OCI-LY3 (cell line): ENCODE results near the gene SEMA3G.

Source experiments
- H2AFZ ChIP-seq: fragments of 200-600, 300-600 bp; shearing (Covaris generic); 2 replicates; pipeline ENCODE4 v1.6.0; 2014; ENCODE audit warnings: antibody characterized with exemption, low read depth, low read length
- H3K27ac ChIP-seq: fragments of 200-600, 300-600 bp; sonication (generic); 2 replicates; pipeline ENCODE4 v1.5.1; 2014; ENCODE audit warnings: mild to moderate bottlenecking, low read length, moderate library complexity, mixed read lengths
- H3K27me3 ChIP-seq: fragments of 200-600, 300-600 bp; sonication (generic); 2 replicates; pipeline ENCODE4 v1.6.1; 2014; ENCODE audit warnings: low read depth, low read length, mixed read lengths
- H3K36me3 ChIP-seq: fragments of 200-600, 300-600 bp; sonication (generic); replicated peaks from 2 replicates; pipeline ENCODE3; 2014; ENCODE audit warnings: low read depth, low read length, mixed read lengths
- H3K4me1 ChIP-seq: fragments of 300-600, 200-600 bp; sonication (generic); 2 replicates; pipeline ENCODE4 v1.6.1; 2014; ENCODE audit warnings: low read length, mixed read lengths
- H3K4me2 ChIP-seq: fragments of 200-600, 300-600 bp; sonication (generic); 2 replicates; pipeline ENCODE4 v1.6.1; 2014; ENCODE audit warnings: low read length, mixed read lengths
- H3K4me3 ChIP-seq: fragments of 300-600, 200-600 bp; sonication (generic); 2 replicates; pipeline ENCODE4 v1.5.1; 2014; ENCODE audit warnings: antibody characterized with exemption, mild to moderate bottlenecking, low read length, moderate library complexity
- H3K79me2 ChIP-seq: fragments of 300-600, 200-600 bp; shearing (Covaris generic); 2 replicates; pipeline ENCODE4 v1.6.1; 2014; ENCODE audit warnings: mild to moderate bottlenecking, low read length, mixed read lengths
- H3K9ac ChIP-seq: fragments of 300-600, 200-600 bp; shearing (Covaris generic); 2 replicates; pipeline ENCODE4 v1.6.0; 2014; ENCODE audit warnings: mild to moderate bottlenecking, low read length, moderate library complexity
- H3K9me3 ChIP-seq: fragments of 200-600, 300-600 bp; shearing (Covaris generic); 2 replicates; pipeline ENCODE4 v1.6.1; 2014; ENCODE audit warnings: low read length, mixed read lengths; ENCODE audit not compliant: insufficient read depth
- H4K20me1 ChIP-seq: fragments of 200-600, 300-600 bp; sonication (generic); 2 replicates; pipeline ENCODE4 v1.6.1; 2016; ENCODE audit warnings: low read length, mixed read lengths; ENCODE audit not compliant: insufficient read depth
- CTCF ChIP-seq: fragments of 200-600, 300-600 bp; sonication (generic); IDR thresholded peaks from 2 replicates; pipeline ENCODE4 v1.5.1; 2014; ENCODE audit warnings: antibody characterized with exemption, low read length, low read depth
- EZH2phosphoT487 ChIP-seq: fragments of 200-600 bp; shearing (Covaris generic); IDR thresholded peaks from 2 replicates; pipeline ENCODE4 v1.6.1; 2018; ENCODE audit warnings: antibody characterized with exemption, mixed run types, low read depth

The SEMA3G gene

GRCh38 chr3:52444860-52445793, at the start of gene SEMA3G:
Gene SEMA3G (minus strand): TSS chr3:52445103. CDS start chr3:52445027, 76 bp downstream.
- no peaks in the 10 kb centered on the region for H3K27me3 ChIP-seq
- peaks cover 22% of the 10 kb centered on the region for H3K4me1 ChIP-seq
- no peak for TF ChIP-seq EZH2phosphoT487
- TF ChIP-seq CTCF: peak; percentile 24
- H4K20me1 ChIP-seq: no peaks in the 10 kb centered on the region
- H3K4me2 ChIP-seq: peak within 1 kb of the TSS; percentile 79
- peak within 1 kb of the TSS; percentile 26; the same call in 1 of the 2 replicates for H3K9ac ChIP-seq
- peak within 1 kb of the TSS; percentile 59 for H3K4me3 ChIP-seq
- H3K36me3 ChIP-seq: no peaks in the 10 kb centered on the region
- H3K9me3 ChIP-seq: no peaks in the 10 kb centered on the region
- H3K27ac ChIP-seq: no peak within 1 kb of the TSS
- no peaks in the 10 kb centered on the region for H3K79me2 ChIP-seq
- peak within 1 kb of the TSS; percentile 77 for H2AFZ ChIP-seq

GRCh38 chr3:52494445-52494844, 49.5 kb upstream of the SEMA3G start:
- no peaks in the 10 kb centered on the region for H3K27me3 ChIP-seq
- no peak for TF ChIP-seq EZH2phosphoT487
- TF ChIP-seq CTCF: no peak
- H2AFZ ChIP-seq: no peak overlapping the region
- H3K4me3 ChIP-seq: no peak overlapping the region
- H3K79me2 ChIP-seq: no peaks in the 10 kb centered on the region
- no peak overlapping the region for H3K4me2 ChIP-seq
- no peak overlapping the region for H3K9ac ChIP-seq
- no peaks in the 10 kb centered on the region for H3K9me3 ChIP-seq
- H4K20me1 ChIP-seq: no peaks in the 10 kb centered on the region
- no peak overlapping the region for H3K27ac ChIP-seq
- H3K36me3 ChIP-seq: peaks cover 20% of the 10 kb centered on the region
- no peaks in the 10 kb centered on the region for H3K4me1 ChIP-seq

- TF ChIP-seq CTCF (no peak), EZH2phosphoT487 (no peak)
- H4K20me1 ChIP-seq: no peaks in the 10 kb centered on the region
- H3K9ac ChIP-seq: no peak overlapping the region
- no peaks in the 10 kb centered on the region for H3K4me1 ChIP-seq
- no peaks in the 10 kb centered on the region for H3K9me3 ChIP-seq
- no peak overlapping the region for H3K4me2 ChIP-seq
- H3K27ac ChIP-seq: no peak overlapping the region
- no peaks in the 10 kb centered on the region for H3K79me2 ChIP-seq
- H3K27me3 ChIP-seq: no peaks in the 10 kb centered on the region
- peaks cover 24% of the 10 kb centered on the region for H3K36me3 ChIP-seq
- no peak overlapping the region for H3K4me3 ChIP-seq
- no peak overlapping the region for H2AFZ ChIP-seq
These were observed 48.5 kb upstream of the SEMA3G start for GRCh38 chr3:52493232-52494017.

- Histone ChIP-seq H3K4me3 (no peak overlapping the region), H3K36me3 (peaks cover 30% of the 10 kb centered on the region), H3K27ac (no peak overlapping the region), H3K27me3 (no peaks in the 10 kb centered on the region), H3K4me2 (no peak overlapping the region), H3K4me1 (no peaks in the 10 kb centered on the region), H2AFZ (no peak overlapping the region), H3K9ac (no peak overlapping the region), H3K9me3 (no peaks in the 10 kb centered on the region), H3K79me2 (no peaks in the 10 kb centered on the region), H4K20me1 (no peaks in the 10 kb centered on the region)
- TF ChIP-seq CTCF: no peak
- TF ChIP-seq EZH2phosphoT487: no peak
These were observed 47.2 kb upstream of the SEMA3G start for GRCh38 chr3:52492059-52492458.
